Measurements from ENCODE around the gene GSAP.

Gene GSAP

GRCh38 chr7:77265666-77266065 lies 150.5 kb downstream of the GSAP start:
- no peak overlapping the region for H3K4me3 ChIP-seq (ENCODE audit: low read depth, low read length)
- no peak overlapping the region for H3K27ac ChIP-seq
- no peaks in the 10 kb centered on the region for H3K27me3 ChIP-seq (ENCODE audit: insufficient read depth, low read depth, severe bottlenecking)
- no peaks in the 10 kb centered on the region for H3K36me3 ChIP-seq
- no peaks in the 10 kb centered on the region for H3K9me3 ChIP-seq (ENCODE audit: severe bottlenecking)
- no peak for TF ChIP-seq CTCF (IDR thresholded peaks at IDR 0.05; ENCODE audit: low read depth, low read length)
- DNase-seq: no peak

GRCh38 chr7:77262316-77262715 lies 153.8 kb downstream of the GSAP start:
- no peaks in the 10 kb centered on the region for H3K36me3 ChIP-seq
- no peaks in the 10 kb centered on the region for H3K9me3 ChIP-seq (ENCODE audit: severe bottlenecking)
- H3K27ac ChIP-seq: no peak overlapping the region
- TF ChIP-seq CTCF (IDR thresholded peaks at IDR 0.05; ENCODE audit: low read depth, low read length): no peak
- DNase-seq: no peak
- no peaks in the 10 kb centered on the region for H3K27me3 ChIP-seq (ENCODE audit: insufficient read depth, low read depth, severe bottlenecking)
- no peak overlapping the region for H3K4me3 ChIP-seq (ENCODE audit: low read depth, low read length)
